H9 (cell line): ENCODE measurements around the gene PELI2. TPM values are rescaled to one million over a fixed set of nuclear protein-coding genes. Genes with fewer than 3 reads are reported as not detected.

ENCODE experiments used
- DNase-seq: peaks from one replicate; pipeline ENCODE4 v3.0.0-alpha.2; 2017
- H2AFZ ChIP-seq: one replicate; pipeline ENCODE4 v1.6.1; 2013; ENCODE audit warnings: mild to moderate bottlenecking, low read length, control low read depth, moderate library complexity
- H2AK5ac ChIP-seq: 2 replicates; pipeline ENCODE4 v1.6.1; 2013; ENCODE audit warnings: low read length, control low read depth, mixed read lengths; ENCODE audit not compliant: insufficient read length
- H2BK120ac ChIP-seq: one replicate; pipeline ENCODE4 v1.6.1; 2013; ENCODE audit warnings: low read depth, mild to moderate bottlenecking, low read length, control low read depth, inconsistent platforms; ENCODE audit not compliant: poor library complexity, severe bottlenecking
- H2BK12ac ChIP-seq: 2 replicates; pipeline ENCODE4 v1.6.1; 2013; ENCODE audit warnings: low read length, control low read depth, mixed read lengths, low read depth; ENCODE audit not compliant: insufficient read length
- H2BK15ac ChIP-seq: 2 replicates; pipeline ENCODE4 v1.6.1; 2013; ENCODE audit warnings: low read depth, low read length, control low read depth
- H2BK20ac ChIP-seq: one replicate; pipeline ENCODE4 v1.6.1; 2013; ENCODE audit warnings: low read depth, mild to moderate bottlenecking, low read length, control low read depth, inconsistent platforms; ENCODE audit not compliant: poor library complexity, severe bottlenecking
- H2BK5ac ChIP-seq: 2 replicates; pipeline ENCODE4 v1.6.1; 2013; ENCODE audit warnings: low read length, control low read depth, mixed read lengths; ENCODE audit not compliant: insufficient read length
- H3K14ac ChIP-seq: 2 replicates; pipeline ENCODE4 v1.6.1; 2013; ENCODE audit warnings: low read length, control low read depth; ENCODE audit not compliant: insufficient read depth
- H3K18ac ChIP-seq: 2 replicates; pipeline ENCODE4 v1.6.1; 2013; ENCODE audit warnings: low read depth, mild to moderate bottlenecking, mixed read lengths, low read length, control low read depth; ENCODE audit not compliant: insufficient read length
- H3K23ac ChIP-seq: 2 replicates; pipeline ENCODE4 v1.6.1; 2013; ENCODE audit warnings: low read length, control low read depth, mixed read lengths, low read depth; ENCODE audit not compliant: insufficient read length
- H3K23me2 ChIP-seq: 2 replicates; pipeline ENCODE4 v1.6.1; 2013; ENCODE audit warnings: low read depth, mild to moderate bottlenecking, mixed read lengths, low read length, control low read depth; ENCODE audit not compliant: insufficient read length, poor library complexity, severe bottlenecking
- H3K27ac ChIP-seq: 2 replicates; pipeline ENCODE4 v1.5.1; 2013; ENCODE audit warnings: low read length, control low read depth, mixed read lengths, low read depth; ENCODE audit not compliant: insufficient read length
- H3K27me3 ChIP-seq: 2 replicates; pipeline ENCODE4 v1.6.1; 2013; ENCODE audit warnings: low read length, control low read depth, inconsistent platforms; ENCODE audit not compliant: insufficient read depth
- H3K4ac ChIP-seq: 2 replicates; pipeline ENCODE4 v1.6.1; 2013; ENCODE audit warnings: low read depth, mild to moderate bottlenecking, control low read depth, inconsistent platforms, low read length, moderate library complexity
- H3K4me1 ChIP-seq: 2 replicates; pipeline ENCODE4 v1.6.1; 2013; ENCODE audit warnings: low read length, control low read depth, inconsistent platforms; ENCODE audit not compliant: insufficient read depth
- H3K4me2 ChIP-seq: 2 replicates; pipeline ENCODE4 v1.6.1; 2013; ENCODE audit warnings: low read length, control low read depth, mixed read lengths; ENCODE audit not compliant: insufficient read length, insufficient read depth
- H3K56ac ChIP-seq: 2 replicates; pipeline ENCODE4 v1.6.1; 2013; ENCODE audit warnings: low read depth, mild to moderate bottlenecking, mixed read lengths, low read length, control low read depth; ENCODE audit not compliant: insufficient read length
- H3K79me1 ChIP-seq: 2 replicates; pipeline ENCODE4 v1.6.1; 2013; ENCODE audit warnings: low read depth, mild to moderate bottlenecking, moderate library complexity, low read length, control low read depth, inconsistent platforms; ENCODE audit not compliant: insufficient read depth, poor library complexity, severe bottlenecking
- H3K79me2 ChIP-seq: 2 replicates; pipeline ENCODE4 v1.6.1; 2013; ENCODE audit warnings: low read length, control low read depth, inconsistent platforms; ENCODE audit not compliant: insufficient read depth
- H3K9ac ChIP-seq: 2 replicates; pipeline ENCODE4 v1.6.1; 2013; ENCODE audit warnings: low read length, control low read depth, mixed read lengths; ENCODE audit not compliant: insufficient read length; ENCODE audit errors: extremely low read depth
- H3K9me3 ChIP-seq: one replicate; pipeline ENCODE4 v1.6.1; 2013; ENCODE audit warnings: low read depth, low read length, inconsistent platforms; ENCODE audit not compliant: control insufficient read depth
- H3T11ph ChIP-seq: one replicate; pipeline ENCODE4 v1.6.1; 2013; ENCODE audit warnings: mild to moderate bottlenecking, low read length, control low read depth, inconsistent platforms
- H4K20me1 ChIP-seq: one replicate; pipeline ENCODE4 v1.6.1; 2013; ENCODE audit not compliant: control insufficient read depth, insufficient read length, insufficient read depth
- H4K5ac ChIP-seq: 2 replicates; pipeline ENCODE4 v1.6.1; 2013; ENCODE audit warnings: low read depth, mild to moderate bottlenecking, mixed read lengths, low read length, control low read depth; ENCODE audit not compliant: insufficient read length
- H4K8ac ChIP-seq: replicated peaks from 2 replicates; pipeline ENCODE4 v1.6.1; 2013; ENCODE audit warnings: low read length, control low read depth, mixed read lengths, low read depth; ENCODE audit not compliant: insufficient read length
- H4K91ac ChIP-seq: 2 replicates; pipeline ENCODE4 v1.6.1; 2013; ENCODE audit warnings: low read depth, mild to moderate bottlenecking, moderate library complexity, mixed read lengths, low read length, control low read depth; ENCODE audit not compliant: insufficient read length
- H3K27ac Mint-ChIP-seq, 3 experiments: 2 replicates in 2 of 3; 3 replicates in 1 of 3; pipeline ENCODE4 v1.8.0; 2020 to 2021; ENCODE audit warnings: mixed read lengths in 3 of 3, mild to moderate bottlenecking in 1 of 3, moderate library complexity in 1 of 3
- H3K27me3 Mint-ChIP-seq: 2 replicates; pipeline ENCODE4 v1.8.0; 2021; ENCODE audit warnings: low read depth, mild to moderate bottlenecking, moderate library complexity, mixed read lengths
- H3K36me3 Mint-ChIP-seq, 3 experiments: 2 replicates in 2 of 3; 3 replicates in 1 of 3; pipeline ENCODE4 v1.8.0; 2020 to 2021; ENCODE audit warnings: low read depth in 3 of 3, mixed read lengths in 3 of 3; ENCODE audit not compliant: insufficient read depth in 1 of 3
- H3K4me1 Mint-ChIP-seq, 2 experiments: 2 replicates each; pipeline ENCODE4 v1.8.0; 2020; ENCODE audit warnings: mixed read lengths in 2 of 2
- H3K4me3 Mint-ChIP-seq, 2 experiments: 2 replicates in 1 of 2; 3 replicates in 1 of 2; pipeline ENCODE4 v1.8.0; 2020 to 2021; ENCODE audit warnings: mild to moderate bottlenecking in 2 of 2, mixed read lengths in 2 of 2, moderate library complexity in 1 of 2
- H3K9me3 Mint-ChIP-seq, 2 experiments: 2 replicates in 1 of 2; 3 replicates in 1 of 2; pipeline ENCODE4 v1.8.0; 2020; ENCODE audit warnings: mild to moderate bottlenecking in 2 of 2, mixed read lengths in 2 of 2, moderate library complexity in 1 of 2
- whole genome bisulfite sequencing: extraction: QIAGEN DNeasy Blood & Tissue Kit; methylation state at CpG from one replicate; pipeline ENCODE4 v1.1.7; 2013; ENCODE audit warnings: missing lambda C conversion rate, low lambda C conversion rate, mixed read lengths; ENCODE audit not compliant: insufficient read length; ENCODE audit errors: extremely low coverage; 5-methylcytosine and 5-hydroxymethylcytosine counted together
- total RNA-seq: library from RNA; stranded (reverse); gene quantifications from 2 replicates; pipeline ENCODE4 v1.2.1, GENCODE V29; 2021
- TF ChIP-seq, protein P1 (sequence below): fragments of 200-600 bp; sonication (generic); conservative IDR thresholded peaks from 3 replicates; pipeline ENCODE4 v1.8.0; 2021; ENCODE audit warnings: antibody characterized with exemption, mild to moderate bottlenecking

Gene PELI2
- total RNA-seq, 1 experiment from 2014 or later, result 18.0 TPM

DNA sequence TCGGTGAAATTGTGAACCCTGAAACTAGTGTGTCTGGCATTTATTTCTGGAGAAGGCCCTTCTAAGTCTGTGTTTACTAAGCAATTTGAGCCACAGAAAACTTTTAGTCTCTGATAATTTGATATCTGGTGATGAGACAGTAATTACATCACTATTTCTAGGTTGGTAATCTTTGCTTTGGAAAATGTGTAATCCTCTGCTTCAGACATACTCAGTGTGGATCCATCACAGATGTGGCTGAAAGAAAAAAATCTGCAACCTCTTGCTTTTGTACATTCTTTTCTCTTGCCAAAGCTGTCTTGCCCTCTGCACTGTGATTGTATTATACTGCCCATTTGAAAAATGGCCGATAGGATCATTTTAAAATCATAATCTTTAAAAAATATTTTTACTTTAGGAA is 78.1 kb downstream of the PELI2 start:
- Mint-ChIP-seq H3K27me3 (no peaks in the 10 kb centered on the region), H3K4me1 (peaks cover 7 to 18% of the 10 kb centered on the region in 2 experiments; a peak in 3 of 4 replicates), H3K36me3 (no peaks in the 10 kb centered on the region), H3K9me3 (no peaks in the 10 kb centered on the region), H3K4me3 (no peak overlapping the region), H3K27ac (no peak overlapping the region)
- Histone ChIP-seq H2BK12ac (no peak overlapping the region), H3K9ac (no peak overlapping the region), H4K5ac (no peak overlapping the region), H3K27ac (no peak overlapping the region), H2BK20ac (no peak overlapping the region), H3K18ac (no peak overlapping the region), H3K4me1 (no peaks in the 10 kb centered on the region), H3K27me3 (no peaks in the 10 kb centered on the region), H3T11ph (no peak overlapping the region), H2BK15ac (no peak overlapping the region), H3K56ac (no peak overlapping the region), H3K4me2 (no peak overlapping the region), H3K9me3 (no peaks in the 10 kb centered on the region), H3K79me2 (peaks cover 2% of the 10 kb centered on the region; the same call in 1 of the 2 replicates), H3K23ac (no peak overlapping the region), H3K4ac (no peak overlapping the region), H2BK5ac (no peak overlapping the region), H2AK5ac (no peak overlapping the region), H3K23me2 (no peaks in the 10 kb centered on the region), H4K8ac (no peak overlapping the region), H2BK120ac (no peak overlapping the region), H3K79me1 (no peaks in the 10 kb centered on the region), H4K91ac (no peak overlapping the region), H3K14ac (no peak overlapping the region), H4K20me1 (no peaks in the 10 kb centered on the region), H2AFZ (no peak overlapping the region)
- no CpG with 5 or more reads among the region's 2 CpGs for WGBS
- DNase-seq, result no peak
- TF ChIP-seq, protein P1, sequence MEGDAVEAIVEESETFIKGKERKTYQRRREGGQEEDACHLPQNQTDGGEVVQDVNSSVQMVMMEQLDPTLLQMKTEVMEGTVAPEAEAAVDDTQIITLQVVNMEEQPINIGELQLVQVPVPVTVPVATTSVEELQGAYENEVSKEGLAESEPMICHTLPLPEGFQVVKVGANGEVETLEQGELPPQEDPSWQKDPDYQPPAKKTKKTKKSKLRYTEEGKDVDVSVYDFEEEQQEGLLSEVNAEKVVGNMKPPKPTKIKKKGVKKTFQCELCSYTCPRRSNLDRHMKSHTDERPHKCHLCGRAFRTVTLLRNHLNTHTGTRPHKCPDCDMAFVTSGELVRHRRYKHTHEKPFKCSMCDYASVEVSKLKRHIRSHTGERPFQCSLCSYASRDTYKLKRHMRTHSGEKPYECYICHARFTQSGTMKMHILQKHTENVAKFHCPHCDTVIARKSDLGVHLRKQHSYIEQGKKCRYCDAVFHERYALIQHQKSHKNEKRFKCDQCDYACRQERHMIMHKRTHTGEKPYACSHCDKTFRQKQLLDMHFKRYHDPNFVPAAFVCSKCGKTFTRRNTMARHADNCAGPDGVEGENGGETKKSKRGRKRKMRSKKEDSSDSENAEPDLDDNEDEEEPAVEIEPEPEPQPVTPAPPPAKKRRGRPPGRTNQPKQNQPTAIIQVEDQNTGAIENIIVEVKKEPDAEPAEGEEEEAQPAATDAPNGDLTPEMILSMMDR, result no peak
